ENCODE results near the gene TACC2.

TACC2 gene

GRCh38 chr10:121988361-121989324 lies at the start of gene TACC2:
Gene TACC2 (plus strand): TSS chr10:121989163. CDS start chr10:122021982, 32,819 bp downstream.
- no peaks in the 10 kb centered on the region for H3K4me1 ChIP-seq (ENCODE audit: low read depth, poor library complexity, severe bottlenecking)
- no peak within 1 kb of the TSS for H3K27ac ChIP-seq
- H3K9ac ChIP-seq, result no peak within 1 kb of the TSS
- no peaks in the 10 kb centered on the region for H4K20me1 ChIP-seq (ENCODE audit: insufficient read depth)
- no peaks in the 10 kb centered on the region for H3K36me3 ChIP-seq (ENCODE audit: insufficient read depth)
- H3K4me3 ChIP-seq (IDR thresholded peaks at IDR 0.05; ENCODE audit: insufficient read depth, low read depth, low read length), result no peak within 1 kb of the TSS
- TF ChIP-seq, protein P1, sequence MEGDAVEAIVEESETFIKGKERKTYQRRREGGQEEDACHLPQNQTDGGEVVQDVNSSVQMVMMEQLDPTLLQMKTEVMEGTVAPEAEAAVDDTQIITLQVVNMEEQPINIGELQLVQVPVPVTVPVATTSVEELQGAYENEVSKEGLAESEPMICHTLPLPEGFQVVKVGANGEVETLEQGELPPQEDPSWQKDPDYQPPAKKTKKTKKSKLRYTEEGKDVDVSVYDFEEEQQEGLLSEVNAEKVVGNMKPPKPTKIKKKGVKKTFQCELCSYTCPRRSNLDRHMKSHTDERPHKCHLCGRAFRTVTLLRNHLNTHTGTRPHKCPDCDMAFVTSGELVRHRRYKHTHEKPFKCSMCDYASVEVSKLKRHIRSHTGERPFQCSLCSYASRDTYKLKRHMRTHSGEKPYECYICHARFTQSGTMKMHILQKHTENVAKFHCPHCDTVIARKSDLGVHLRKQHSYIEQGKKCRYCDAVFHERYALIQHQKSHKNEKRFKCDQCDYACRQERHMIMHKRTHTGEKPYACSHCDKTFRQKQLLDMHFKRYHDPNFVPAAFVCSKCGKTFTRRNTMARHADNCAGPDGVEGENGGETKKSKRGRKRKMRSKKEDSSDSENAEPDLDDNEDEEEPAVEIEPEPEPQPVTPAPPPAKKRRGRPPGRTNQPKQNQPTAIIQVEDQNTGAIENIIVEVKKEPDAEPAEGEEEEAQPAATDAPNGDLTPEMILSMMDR (conservative IDR thresholded peaks at IDR 0.05; ENCODE audit: low read depth, low read length), result no peak
- no peaks in the 10 kb centered on the region for H3K79me2 ChIP-seq (ENCODE audit: insufficient read depth, low read depth)
- H3K27me3 ChIP-seq (ENCODE audit: insufficient read depth, low read depth), result no peaks in the 10 kb centered on the region
- H3K4me2 ChIP-seq, result no peak within 1 kb of the TSS
- H2AFZ ChIP-seq (ENCODE audit: low read depth), result no peak within 1 kb of the TSS

DNA sequence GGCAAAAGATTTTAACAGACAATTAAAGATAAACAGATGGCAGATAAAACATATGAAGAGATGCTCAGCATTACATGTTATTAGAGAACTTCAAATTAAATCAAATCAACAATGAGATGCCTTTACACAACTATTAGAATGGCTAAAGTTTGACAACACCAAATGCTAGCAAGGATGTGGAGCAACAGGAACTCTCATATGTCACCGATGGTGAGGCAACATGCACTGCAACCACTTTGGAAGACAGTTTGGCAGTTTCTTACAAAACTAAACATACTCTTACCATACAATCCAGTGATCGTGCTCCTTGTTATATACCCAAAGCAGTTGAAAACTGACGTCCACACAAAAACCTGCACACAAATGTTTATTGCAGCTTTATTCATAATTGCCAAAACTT lies 47.4 kb upstream of the TACC2 start:
- Histone ChIP-seq H2AFZ (ENCODE audit: low read depth) (no peak overlapping the region), H3K27me3 (ENCODE audit: insufficient read depth, low read depth) (no peaks in the 10 kb centered on the region), H3K9ac (no peak overlapping the region), H4K20me1 (ENCODE audit: insufficient read depth) (no peaks in the 10 kb centered on the region), H3K4me2 (no peak overlapping the region), H3K4me3 (IDR thresholded peaks at IDR 0.05; ENCODE audit: insufficient read depth, low read depth, low read length) (no peak overlapping the region), H3K79me2 (ENCODE audit: insufficient read depth, low read depth) (no peaks in the 10 kb centered on the region), H3K4me1 (ENCODE audit: low read depth, poor library complexity, severe bottlenecking) (no peaks in the 10 kb centered on the region), H3K27ac (no peak overlapping the region), H3K36me3 (ENCODE audit: insufficient read depth) (no peaks in the 10 kb centered on the region)
- TF ChIP-seq, protein P1 (conservative IDR thresholded peaks at IDR 0.05; ENCODE audit: low read depth, low read length), result no peak

DNA sequence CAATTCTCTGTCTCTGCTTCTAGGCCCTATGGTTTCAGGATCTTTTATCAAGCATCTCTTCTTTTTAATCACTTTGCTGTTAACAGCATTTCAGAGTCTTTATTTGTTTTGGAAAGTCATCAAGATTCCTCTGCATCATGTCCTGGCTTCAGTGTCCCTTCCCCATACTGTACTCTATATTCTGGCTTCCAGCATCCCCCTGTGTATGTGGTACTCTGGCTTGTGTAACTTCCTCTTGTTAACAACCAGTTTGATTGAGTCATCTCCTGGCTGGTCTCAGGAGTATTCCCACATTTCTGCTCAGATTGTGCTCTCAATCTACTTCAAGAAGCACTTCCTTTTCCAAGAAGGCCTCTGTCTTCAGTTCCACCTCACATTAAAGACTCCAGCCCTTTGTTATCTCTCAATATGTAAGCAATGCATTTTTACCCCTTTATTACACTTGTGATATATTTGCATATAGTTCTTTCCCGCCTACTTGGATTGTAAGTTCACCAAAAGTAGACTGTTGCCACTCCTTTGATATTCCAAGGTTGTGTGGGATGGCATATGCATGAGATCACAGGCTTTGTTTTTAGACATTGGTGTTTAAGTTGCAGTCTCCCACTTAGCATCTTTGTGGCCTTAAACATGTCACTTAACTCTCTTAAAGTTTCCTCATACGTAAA lies 46.1 kb upstream of the TACC2 start:
- no peaks in the 10 kb centered on the region for H4K20me1 ChIP-seq (ENCODE audit: insufficient read depth)
- no peaks in the 10 kb centered on the region for H3K27me3 ChIP-seq (ENCODE audit: insufficient read depth, low read depth)
- H3K9ac ChIP-seq, result no peak overlapping the region
- H3K4me2 ChIP-seq, result no peak overlapping the region
- H3K36me3 ChIP-seq (ENCODE audit: insufficient read depth), result no peaks in the 10 kb centered on the region
- H3K27ac ChIP-seq, result no peak overlapping the region
- no peak overlapping the region for H3K4me3 ChIP-seq (IDR thresholded peaks at IDR 0.05; ENCODE audit: insufficient read depth, low read depth, low read length)
- no peaks in the 10 kb centered on the region for H3K79me2 ChIP-seq (ENCODE audit: insufficient read depth, low read depth)
- H2AFZ ChIP-seq (ENCODE audit: low read depth), result no peak overlapping the region
- TF ChIP-seq, protein P1 (conservative IDR thresholded peaks at IDR 0.05; ENCODE audit: low read depth, low read length), result no peak
- H3K4me1 ChIP-seq (ENCODE audit: low read depth, poor library complexity, severe bottlenecking), result no peaks in the 10 kb centered on the region

- TF ChIP-seq, protein P1 (conservative IDR thresholded peaks at IDR 0.05; ENCODE audit: low read depth, low read length), result no peak
- no peak overlapping the region for H3K4me2 ChIP-seq
- H3K27ac ChIP-seq, result no peak overlapping the region
Measured at GRCh38 chr10:121947343-121948330, 41.3 kb upstream of the TACC2 start.

More at GRCh38 chr10:121947343-121948330, 41.3 kb upstream of the TACC2 start:
- Histone ChIP-seq H3K27me3 (ENCODE audit: insufficient read depth, low read depth) (no peaks in the 10 kb centered on the region), H3K36me3 (ENCODE audit: insufficient read depth) (no peaks in the 10 kb centered on the region), H3K9ac (no peak overlapping the region), H3K79me2 (ENCODE audit: insufficient read depth, low read depth) (no peaks in the 10 kb centered on the region), H2AFZ (ENCODE audit: low read depth) (no peak overlapping the region), H4K20me1 (ENCODE audit: insufficient read depth) (no peaks in the 10 kb centered on the region), H3K4me1 (ENCODE audit: low read depth, poor library complexity, severe bottlenecking) (no peaks in the 10 kb centered on the region), H3K4me3 (IDR thresholded peaks at IDR 0.05; ENCODE audit: insufficient read depth, low read depth, low read length) (no peak overlapping the region)
